GM19468 (cell line): ENCODE data around the gene BTBD9.

Experiments used
- ATAC-seq: cut with Tn5 transposase; IDR thresholded peaks from one replicate; pipeline ENCODE4 v1.9.1; 2021; ENCODE audit warnings: mild to moderate bottlenecking, moderate library complexity, moderate number of reproducible peaks; ENCODE audit not compliant: unreplicated experiment; ENCODE audit errors: extremely low read depth

The BTBD9 gene

GRCh38 chr6:38192011-38192410, 447.7 kb downstream of the BTBD9 start:
- no peak for ATAC-seq

GRCh38 chr6:38191418-38191817, 448.3 kb downstream of the BTBD9 start:
- no peak for ATAC-seq

DNA sequence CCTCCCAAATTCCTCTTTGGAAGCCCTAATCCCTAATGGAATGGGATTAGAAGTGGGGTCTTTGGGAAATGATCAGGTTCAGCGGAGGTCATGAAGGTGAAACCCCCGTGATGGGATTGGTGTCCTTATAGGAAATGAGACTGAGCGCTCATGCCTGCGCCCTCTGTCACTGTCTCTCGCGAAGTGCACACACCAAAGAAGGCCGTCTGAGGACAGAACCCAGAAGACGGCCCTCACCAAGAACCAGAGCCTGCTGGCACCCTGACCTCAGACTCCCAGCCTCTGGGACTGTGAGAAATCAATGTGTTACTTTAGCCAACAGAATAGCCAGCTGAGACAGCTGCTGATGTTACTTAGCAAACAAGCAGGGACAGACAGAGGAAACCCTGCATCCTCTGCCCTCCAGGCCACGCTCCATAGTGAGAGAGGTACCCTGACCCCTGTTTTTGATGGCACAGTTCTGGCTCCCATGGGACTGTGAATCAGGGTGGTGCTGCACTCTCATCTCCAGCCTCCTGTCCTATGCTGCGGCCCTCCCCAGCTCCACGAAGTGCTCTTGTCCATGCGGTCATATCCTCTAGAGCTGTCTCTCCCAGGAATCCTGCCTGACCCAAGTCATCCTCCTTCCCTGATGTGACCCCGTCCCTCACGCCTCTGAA, 450.9 kb downstream of the BTBD9 start:
- no peak for ATAC-seq

DNA sequence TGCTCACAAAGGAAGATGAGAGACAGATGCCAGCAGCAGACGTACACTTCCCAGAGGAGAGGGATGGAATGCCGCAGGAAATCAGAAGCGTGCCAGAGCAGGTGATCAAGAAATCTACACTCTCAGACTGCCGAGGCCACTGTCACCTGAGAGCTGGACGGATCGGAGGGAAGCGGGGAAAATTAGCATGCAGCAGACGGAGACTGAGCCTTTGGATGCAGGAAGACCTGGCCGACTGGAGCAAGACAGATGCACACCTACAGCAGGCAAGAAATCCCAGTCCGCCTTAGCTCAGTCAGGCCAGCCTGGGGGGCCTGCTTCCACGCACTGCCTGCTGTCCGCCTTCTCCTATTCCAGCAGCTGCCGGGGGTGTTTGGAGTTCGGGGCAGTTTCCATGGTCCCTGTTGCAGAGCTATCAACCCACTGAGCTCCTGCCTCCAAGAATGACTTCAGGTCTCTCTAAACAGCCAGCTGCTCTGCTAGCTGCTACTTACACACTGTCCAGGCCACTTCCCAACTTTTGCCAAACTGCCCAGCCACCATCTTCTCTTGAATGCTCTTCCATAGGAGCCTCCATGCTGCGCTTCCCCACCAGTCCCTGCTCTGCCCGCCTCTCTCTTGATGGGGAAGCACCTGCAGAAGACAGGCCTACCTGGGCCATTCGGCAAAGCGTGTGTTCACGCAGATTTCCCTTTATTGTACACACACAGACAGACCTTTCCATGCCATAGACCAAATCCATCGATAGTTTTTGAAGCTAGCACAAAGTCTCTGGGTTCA, 451.7 kb downstream of the BTBD9 start:
- no peak for ATAC-seq

DNA sequence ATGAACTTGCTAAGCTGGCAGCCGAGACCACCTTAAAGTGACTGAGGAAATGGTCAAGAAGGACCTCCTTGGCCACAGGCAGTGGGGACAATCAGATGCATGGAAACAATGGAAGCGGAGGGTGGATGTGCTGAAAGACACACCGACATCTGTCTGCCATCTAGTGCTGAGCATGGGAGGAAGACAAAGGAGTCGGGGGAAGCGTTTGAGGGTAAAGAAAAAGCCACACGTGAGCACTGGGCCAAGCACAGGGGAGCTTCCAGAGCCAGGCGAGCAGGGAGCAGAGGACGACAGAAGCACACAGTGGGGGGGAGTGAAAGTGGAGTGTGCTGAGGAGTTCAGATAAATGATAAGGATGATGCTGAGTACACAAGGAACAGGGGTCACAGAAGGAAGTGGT, 452.4 kb downstream of the BTBD9 start:
- no peak for ATAC-seq

DNA sequence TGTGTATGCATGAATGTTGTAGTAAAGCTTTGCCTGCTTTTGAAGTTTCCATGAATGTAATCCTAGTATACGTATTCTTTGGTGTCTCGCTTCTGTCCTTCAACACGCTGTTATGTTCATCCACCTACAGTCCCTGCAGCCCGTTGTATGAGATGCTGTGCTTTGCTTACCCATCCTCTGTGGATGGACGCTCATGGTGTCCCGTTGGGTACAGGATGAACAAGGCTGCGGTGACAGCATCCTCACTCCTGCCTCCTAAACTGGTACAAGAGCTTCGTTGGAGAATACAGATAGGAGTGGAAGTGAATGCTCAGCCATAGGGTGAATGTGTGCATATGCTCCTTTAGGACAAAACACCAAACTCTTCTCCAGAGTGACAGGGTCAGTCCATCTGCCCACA, 454.0 kb downstream of the BTBD9 start:
- ATAC-seq: no peak

- ATAC-seq: no peak
Observed at GRCh38 chr6:38185244-38185643, 454.5 kb downstream of the BTBD9 start.

GRCh38 chr6:38184585-38185080, 455.1 kb downstream of the BTBD9 start:
- ATAC-seq: no peak

DNA sequence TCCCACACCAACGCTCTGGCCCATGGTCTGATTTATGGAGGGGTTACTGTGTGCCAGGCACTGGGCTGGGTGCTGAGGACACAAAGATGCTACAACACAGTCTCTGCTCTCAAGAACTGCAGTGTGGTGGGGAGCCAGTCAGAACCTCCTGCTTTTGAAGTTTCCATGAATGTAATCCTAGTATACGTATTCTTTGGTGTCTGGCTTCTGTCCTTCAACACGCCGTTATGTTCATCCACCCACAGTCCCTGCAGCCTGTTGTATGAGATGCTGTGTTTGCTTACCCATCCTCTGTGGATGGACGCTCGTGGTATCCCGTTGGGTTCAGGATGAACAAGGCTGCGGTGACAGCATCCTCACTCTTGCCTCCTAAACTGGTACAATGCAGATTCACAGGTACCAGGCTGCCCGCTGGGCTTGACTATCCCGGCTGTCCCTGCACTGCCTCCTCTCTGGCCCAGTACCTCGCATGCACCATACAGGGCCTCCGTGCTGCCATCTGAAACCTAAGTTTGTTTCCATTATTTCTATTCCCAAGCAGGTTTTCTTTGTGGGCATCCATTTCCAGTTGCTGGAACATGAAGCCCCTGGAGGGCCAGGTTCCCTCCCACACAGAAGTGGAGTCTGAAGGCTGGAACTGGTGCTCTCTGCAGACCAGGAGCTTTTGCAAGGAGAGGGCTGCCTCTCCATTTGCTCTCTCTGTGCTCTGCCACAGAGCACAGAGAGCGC, 455.7 kb downstream of the BTBD9 start:
- ATAC-seq: no peak

- no peak for ATAC-seq
Observed at GRCh38 chr6:38182426-38182825, 457.3 kb downstream of the BTBD9 start.

GRCh38 chr6:38180586-38180985, 459.1 kb downstream of the BTBD9 start:
- ATAC-seq: no peak

DNA sequence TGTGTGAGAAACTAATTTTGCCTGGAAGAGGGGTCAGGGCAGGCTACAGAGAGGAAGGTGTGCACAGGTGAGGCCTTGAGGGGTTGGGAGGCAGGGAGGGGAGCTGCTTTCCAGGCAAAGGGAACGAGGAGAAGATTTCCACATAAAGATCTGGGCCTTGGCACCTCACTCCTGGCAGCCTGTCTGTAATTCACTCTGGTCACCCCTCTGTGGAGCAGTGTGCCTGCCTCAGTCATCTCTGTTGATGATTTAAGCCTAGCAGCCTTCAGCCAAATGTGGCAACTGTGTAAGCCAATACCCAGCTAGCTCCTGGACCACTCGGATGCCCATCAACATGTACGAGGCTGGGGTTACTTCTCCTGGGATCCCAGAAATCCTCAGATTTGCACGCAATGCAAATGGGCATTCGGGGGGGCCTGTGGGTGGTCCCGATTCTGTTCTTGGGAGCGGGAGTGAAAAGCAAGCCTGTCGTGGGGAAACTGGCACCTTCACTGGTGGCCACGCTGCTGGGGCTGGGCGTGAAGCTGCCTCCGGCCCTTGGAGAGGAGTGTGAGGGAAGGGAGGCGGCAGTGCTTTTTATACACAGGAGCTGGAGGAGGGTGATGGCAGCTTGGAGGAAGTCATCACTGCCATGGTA, 459.8 kb downstream of the BTBD9 start:
- no peak for ATAC-seq

DNA sequence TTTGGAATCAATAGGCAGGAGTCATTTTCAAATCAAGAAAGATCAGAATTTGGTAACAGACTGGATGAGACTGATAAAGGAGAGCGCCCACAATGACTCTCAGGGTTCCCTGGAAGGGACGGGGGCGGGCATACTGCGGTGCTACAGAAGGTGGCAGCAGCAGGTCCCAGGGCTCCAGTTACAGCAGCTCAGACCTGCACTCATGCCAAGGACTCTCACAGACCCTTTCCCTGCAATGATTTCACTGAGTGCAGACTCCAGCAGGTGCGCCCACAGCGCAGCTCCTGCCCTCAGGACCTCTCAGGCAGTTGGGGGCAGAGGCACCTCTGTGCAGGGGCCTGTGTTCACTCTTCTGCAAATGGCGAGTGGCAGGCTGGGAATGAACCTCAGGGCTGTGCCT, 460.4 kb downstream of the BTBD9 start:
- no peak for ATAC-seq

- no peak for ATAC-seq
Observed at GRCh38 chr6:38178584-38178886, 461.2 kb downstream of the BTBD9 start.

- ATAC-seq: no peak
Observed at GRCh38 chr6:38177882-38178583, 461.7 kb downstream of the BTBD9 start.

DNA sequence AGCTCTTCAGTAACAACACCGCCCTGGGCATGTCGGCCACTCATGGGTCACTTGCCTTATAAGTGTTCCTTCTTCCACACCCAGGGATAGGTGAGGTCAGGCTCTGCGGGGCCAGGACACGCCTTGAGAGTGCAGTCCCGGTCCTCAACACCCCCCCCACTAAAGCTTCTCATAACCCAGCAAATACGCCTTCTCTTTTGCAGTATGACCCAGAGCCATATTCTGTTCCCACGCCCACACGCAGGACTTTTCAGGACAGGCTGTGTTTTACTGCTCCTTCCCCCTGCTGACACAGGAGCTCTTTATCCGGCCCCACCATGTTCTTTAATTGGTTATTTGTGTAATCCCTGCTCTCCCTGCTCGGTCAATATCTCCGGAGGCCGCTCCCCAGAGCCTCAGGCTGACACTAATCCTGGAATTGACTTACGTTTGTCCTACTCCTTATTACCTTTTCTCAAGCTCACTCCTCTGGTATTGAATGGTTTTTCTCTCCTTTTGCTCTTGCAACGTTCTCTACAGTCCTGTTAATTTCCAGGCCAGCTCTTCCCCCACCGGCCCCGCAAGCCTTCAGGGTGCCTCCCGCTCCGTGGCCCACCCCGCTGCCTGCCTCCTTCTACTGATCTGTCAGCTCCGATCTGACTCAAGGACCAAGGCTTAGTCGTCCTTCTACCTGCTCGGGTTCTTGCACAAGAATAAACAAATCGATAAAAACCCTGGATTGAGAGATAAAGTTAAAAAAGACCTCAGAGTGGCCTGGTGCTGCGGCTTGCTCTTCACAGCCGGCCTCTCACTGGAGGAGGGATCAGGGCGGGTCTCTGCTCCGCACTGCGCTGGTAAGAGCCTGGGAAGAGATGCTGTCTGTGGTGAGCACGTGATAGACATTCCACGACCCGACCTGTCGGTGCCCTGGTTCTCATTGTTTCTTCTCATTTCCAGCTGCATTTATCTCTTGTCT, 462.7 kb downstream of the BTBD9 start:
- no peak for ATAC-seq

GRCh38 chr6:38175786-38176185, 463.9 kb downstream of the BTBD9 start:
- no peak for ATAC-seq

GRCh38 chr6:38174806-38175495, 464.8 kb downstream of the BTBD9 start:
- ATAC-seq: no peak

DNA sequence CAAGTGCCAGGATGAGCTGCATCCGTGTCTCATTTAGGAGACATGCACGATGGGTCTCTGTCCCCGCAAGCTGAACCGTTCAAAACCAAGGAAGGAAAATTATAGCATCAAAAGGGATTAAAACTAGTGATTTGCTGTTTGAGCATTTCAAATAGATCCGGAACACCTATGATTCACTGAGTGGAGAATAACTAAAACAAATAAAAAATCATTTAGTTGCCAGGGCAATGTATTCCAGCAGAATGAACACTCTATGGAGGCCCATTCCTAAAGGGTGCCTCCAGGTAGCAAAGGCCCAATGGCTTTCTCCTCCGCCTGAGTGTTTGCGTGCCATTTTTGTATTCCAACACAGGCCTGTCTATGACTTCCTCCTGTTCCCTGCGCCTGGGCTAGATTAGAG, 465.4 kb downstream of the BTBD9 start:
- ATAC-seq: no peak
